HG02759 (cell line): ENCODE results near the gene NBPF12.
"Not testable (repeated sequence)": the region's sequence is repeated elsewhere in the genome, so short reads cannot be mapped to it uniquely, and the experiment has no call there.

Experiments used
- ATAC-seq: cut with Tn5 transposase; IDR thresholded peaks from one replicate; pipeline ENCODE4 v1.9.1; 2021; ENCODE audit warnings: mild to moderate bottlenecking, moderate library complexity; ENCODE audit not compliant: unreplicated experiment

NBPF12 gene

DNA sequence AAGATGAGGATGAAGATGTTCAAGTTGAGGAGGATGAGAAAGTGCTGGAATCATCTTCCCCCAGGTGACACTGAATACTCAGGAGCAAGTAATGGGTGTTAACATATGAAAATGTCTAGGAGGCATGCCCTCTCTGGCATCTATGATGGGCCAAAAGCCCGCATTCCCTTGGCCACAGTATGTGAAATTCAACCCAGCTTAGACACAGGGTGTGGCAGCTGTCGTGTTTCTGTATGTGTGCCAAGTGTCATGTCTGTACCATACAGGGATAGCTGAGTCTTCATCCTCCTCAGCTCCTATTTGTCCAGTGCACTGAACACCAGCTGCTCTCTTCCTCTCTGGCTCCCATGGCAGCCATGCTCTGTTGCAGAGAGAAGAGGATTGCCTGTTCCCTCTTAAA is 32.5 kb downstream of the NBPF12 start:
- not testable (repeated sequence) for ATAC-seq

DNA sequence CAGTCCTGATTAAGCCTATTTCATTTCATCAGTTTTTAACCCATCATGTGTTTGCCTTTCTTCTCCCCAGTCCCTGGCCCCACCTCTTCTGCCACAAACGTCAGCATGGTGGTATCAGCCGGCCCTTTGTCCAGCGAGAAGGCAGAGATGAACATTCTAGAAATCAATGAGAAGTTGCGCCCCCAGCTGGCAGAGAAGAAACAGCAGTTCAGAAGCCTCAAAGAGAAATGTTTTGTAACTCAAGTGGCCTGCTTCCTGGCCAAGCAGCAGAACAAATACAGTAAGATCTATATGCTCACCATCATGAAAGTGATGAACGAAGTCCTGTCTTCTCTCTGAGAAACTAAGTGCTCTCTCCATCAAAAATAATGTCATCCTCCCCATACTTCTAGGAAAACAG is 34.6 kb downstream of the NBPF12 start:
- ATAC-seq = not testable (repeated sequence)

GRCh38 chr1:146985855-146986254 is 47.7 kb downstream of the NBPF12 start:
- not testable (repeated sequence) for ATAC-seq

DNA sequence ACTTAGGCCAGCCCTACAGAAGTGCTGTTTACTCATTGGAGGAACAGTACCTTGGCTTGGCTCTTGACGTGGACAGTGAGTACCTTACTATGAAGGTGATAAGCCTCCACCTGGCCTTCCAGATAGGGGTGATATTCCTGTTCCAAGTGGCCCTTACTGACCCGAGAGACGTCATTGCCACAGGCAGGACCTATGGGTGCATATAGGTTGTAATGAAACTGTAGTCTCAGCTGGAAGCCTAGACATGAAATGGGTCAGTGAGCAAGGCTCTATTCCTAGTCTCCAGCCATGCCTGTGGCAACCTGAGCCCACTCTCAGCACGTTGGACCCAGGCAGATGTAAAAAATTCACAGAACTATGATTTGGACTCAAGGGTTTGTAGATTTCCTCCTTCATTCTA is 48.3 kb downstream of the NBPF12 start:
- not testable (repeated sequence) for ATAC-seq

DNA sequence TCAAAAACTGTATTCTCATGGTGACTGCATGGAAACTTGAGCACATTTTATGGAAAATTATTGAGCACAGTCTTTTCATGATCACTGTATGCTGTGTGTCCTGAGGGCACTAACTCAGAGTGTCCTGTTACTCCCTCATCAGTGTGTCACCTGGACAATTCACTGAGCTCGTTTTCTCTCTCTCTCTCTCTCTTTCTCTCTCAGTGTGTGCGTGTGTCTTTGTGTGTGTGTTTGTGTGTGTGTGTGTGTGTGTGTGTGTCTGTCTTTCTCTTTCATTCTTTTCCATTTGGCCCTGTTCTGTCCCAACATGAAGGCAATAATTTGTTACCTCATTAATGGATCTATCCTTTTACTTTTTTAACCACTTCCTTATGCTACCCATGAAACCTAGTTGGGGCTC is 49.4 kb downstream of the NBPF12 start:
- ATAC-seq = not testable (repeated sequence)

- ATAC-seq = not testable (repeated sequence)
Measured at GRCh38 chr1:146989455-146989854, 51.3 kb downstream of the NBPF12 start.

GRCh38 chr1:147008495-147008894 is 70.4 kb downstream of the NBPF12 start:
- not testable (repeated sequence) for ATAC-seq

- not testable (repeated sequence) for ATAC-seq
Measured at GRCh38 chr1:147026975-147027374, 88.9 kb downstream of the NBPF12 start.

DNA sequence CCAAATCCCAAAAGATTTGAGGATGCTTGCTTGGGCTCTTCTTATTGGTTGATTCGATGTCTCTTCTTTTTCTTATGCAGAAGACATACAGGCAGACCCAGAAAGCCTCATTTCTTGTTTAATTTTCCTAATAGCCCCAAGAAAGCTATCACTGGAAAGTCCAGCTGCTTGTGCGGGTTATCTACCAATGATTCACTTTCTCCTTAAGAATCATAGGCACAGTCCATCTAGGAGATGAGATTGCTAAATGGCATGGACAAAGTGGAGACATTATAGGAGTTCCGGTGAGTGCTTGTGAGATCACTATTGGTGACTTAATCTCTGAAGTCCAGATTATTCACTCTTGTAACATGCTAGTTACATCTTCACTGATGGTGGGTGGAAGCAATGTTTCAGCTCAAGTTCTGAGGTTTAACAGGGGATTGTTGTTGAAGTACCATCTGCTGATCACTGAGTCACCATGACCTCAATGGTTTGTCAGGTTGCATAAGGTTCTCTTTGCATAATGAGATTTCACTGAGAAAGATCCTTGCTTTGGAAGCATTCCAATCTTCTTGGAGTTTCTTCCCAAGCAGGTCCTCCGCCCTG is 92.0 kb downstream of the NBPF12 start:
- not testable (repeated sequence) for ATAC-seq

GRCh38 chr1:147039916-147040315 is 101.8 kb downstream of the NBPF12 start:
- ATAC-seq = no peak

DNA sequence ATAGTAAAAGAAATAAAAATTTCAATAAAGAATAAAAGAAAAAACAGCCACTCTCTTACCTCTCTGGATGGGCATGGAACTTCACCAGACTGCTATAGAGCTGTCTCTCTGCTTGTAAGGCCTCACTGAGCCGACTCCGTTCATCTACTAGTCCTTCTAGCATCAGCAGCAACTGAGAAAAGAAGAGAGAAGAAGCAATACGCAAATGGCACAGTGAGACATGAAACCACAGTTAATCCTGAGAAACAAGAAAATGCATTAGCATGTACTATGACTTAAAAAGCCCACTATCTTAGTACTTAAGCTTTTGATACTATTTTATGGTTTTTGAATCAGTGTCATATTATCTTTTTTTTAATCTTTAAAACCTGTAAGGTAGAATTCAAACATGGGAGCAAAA is 104.8 kb downstream of the NBPF12 start:
- ATAC-seq = not testable (repeated sequence)

DNA sequence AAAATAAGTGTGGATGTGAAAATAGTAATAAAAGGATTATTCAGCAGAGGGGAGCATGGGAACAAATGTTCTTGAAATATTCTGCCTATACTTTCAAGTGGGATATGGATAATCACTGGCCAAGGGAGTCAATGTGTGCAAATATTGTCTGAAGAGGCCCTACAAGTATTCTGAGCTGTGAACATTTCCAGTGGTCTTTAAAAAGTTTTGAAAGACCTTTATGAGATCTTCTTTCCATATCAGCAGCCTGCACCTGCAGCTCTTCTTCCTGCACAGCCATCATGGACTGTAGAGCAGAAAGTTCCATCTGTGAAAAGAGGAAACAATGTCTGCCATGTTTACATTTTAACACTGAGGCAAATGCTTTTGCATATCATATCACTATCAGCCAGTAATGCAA is 106.4 kb downstream of the NBPF12 start:
- not testable (repeated sequence) for ATAC-seq
